ENCODE data around the gene ATG14. TPM values are rescaled to one million over a fixed set of nuclear protein-coding genes. Genes with fewer than 3 reads are reported as not detected.

The ATG14 gene
- total RNA-seq, 1 donor from 2014 or later, result 13.2 TPM

GRCh38 chr14:55327179-55327578 lies 84.5 kb downstream of the ATG14 start:
- Histone ChIP-seq H3K27me3 (ENCODE audit: low read depth) (no peaks in the 10 kb centered on the region), H3K27ac (replicated peaks) (no peak overlapping the region), H3K4me3 (no peak overlapping the region), H3K4me1 (peaks cover 58% of the 10 kb centered on the region), H3K9me3 (replicated peaks) (no peaks in the 10 kb centered on the region), H3K36me3 (no peaks in the 10 kb centered on the region)
- TF ChIP-seq, protein P1, sequence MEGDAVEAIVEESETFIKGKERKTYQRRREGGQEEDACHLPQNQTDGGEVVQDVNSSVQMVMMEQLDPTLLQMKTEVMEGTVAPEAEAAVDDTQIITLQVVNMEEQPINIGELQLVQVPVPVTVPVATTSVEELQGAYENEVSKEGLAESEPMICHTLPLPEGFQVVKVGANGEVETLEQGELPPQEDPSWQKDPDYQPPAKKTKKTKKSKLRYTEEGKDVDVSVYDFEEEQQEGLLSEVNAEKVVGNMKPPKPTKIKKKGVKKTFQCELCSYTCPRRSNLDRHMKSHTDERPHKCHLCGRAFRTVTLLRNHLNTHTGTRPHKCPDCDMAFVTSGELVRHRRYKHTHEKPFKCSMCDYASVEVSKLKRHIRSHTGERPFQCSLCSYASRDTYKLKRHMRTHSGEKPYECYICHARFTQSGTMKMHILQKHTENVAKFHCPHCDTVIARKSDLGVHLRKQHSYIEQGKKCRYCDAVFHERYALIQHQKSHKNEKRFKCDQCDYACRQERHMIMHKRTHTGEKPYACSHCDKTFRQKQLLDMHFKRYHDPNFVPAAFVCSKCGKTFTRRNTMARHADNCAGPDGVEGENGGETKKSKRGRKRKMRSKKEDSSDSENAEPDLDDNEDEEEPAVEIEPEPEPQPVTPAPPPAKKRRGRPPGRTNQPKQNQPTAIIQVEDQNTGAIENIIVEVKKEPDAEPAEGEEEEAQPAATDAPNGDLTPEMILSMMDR (IDR thresholded peaks at IDR 0.05; ENCODE audit: borderline replicate concordance), result no peak
- no peak for DNase-seq
- intact Hi-C loops (cut with micrococcal nuclease), result no loop called here

GRCh38 chr14:55324812-55325211 lies 86.8 kb downstream of the ATG14 start:
- Histone ChIP-seq H3K27me3 (ENCODE audit: low read depth) (no peaks in the 10 kb centered on the region), H3K27ac (replicated peaks) (no peak overlapping the region), H3K4me1 (peaks cover 45% of the 10 kb centered on the region), H3K36me3 (no peaks in the 10 kb centered on the region), H3K4me3 (no peak overlapping the region), H3K9me3 (replicated peaks) (no peaks in the 10 kb centered on the region)
- TF ChIP-seq, protein P1 (IDR thresholded peaks at IDR 0.05; ENCODE audit: borderline replicate concordance), result no peak
- no peak for DNase-seq
- intact Hi-C loops (cut with micrococcal nuclease), result no loop called here

GRCh38 chr14:55323910-55324309 lies 87.7 kb downstream of the ATG14 start:
- TF ChIP-seq, protein P1 (IDR thresholded peaks at IDR 0.05; ENCODE audit: borderline replicate concordance), result no peak

DNA sequence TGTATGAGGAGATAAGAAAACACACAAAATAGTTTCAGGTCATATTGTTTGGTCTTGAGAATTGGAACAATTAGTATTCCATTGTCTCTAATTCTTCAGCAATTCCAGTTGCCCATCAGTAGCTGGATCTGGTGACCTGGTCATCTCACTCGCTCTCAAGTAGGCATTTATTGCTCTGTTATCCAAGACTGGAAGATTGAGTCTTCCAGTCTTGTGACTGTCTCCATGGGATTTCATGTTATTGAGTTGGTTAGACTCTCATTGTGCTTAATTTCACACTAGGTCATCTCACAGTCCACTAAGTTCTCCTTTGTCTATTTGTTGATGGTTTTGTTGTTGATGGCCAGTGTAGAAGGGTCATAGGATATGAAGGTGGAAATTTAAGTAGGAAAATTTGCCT lies 92.9 kb downstream of the ATG14 start:
- Histone ChIP-seq H3K36me3 (peaks cover 16% of the 10 kb centered on the region), H3K4me1 (peaks cover 21% of the 10 kb centered on the region), H3K9me3 (replicated peaks) (no peaks in the 10 kb centered on the region), H3K27ac (replicated peaks) (no peak overlapping the region), H3K27me3 (ENCODE audit: low read depth) (no peaks in the 10 kb centered on the region), H3K4me3 (no peak overlapping the region)
- intact Hi-C loops (cut with micrococcal nuclease), result no loop called here
- no peak for DNase-seq
- TF ChIP-seq, protein P1 (IDR thresholded peaks at IDR 0.05; ENCODE audit: borderline replicate concordance), result no peak

More at GRCh38 chr14:55323910-55324309, 87.7 kb downstream of the ATG14 start:
- Histone ChIP-seq H3K27me3 (ENCODE audit: low read depth) (no peaks in the 10 kb centered on the region), H3K4me1 (peaks cover 36% of the 10 kb centered on the region), H3K4me3 (no peak overlapping the region), H3K27ac (replicated peaks) (no peak overlapping the region), H3K9me3 (replicated peaks) (no peaks in the 10 kb centered on the region), H3K36me3 (no peaks in the 10 kb centered on the region)
- intact Hi-C loops (cut with micrococcal nuclease), result no loop called here
- DNase-seq, result no peak

- Histone ChIP-seq H3K36me3 (peaks cover 20% of the 10 kb centered on the region), H3K9me3 (replicated peaks) (peaks cover 6% of the 10 kb centered on the region), H3K27me3 (ENCODE audit: low read depth) (no peaks in the 10 kb centered on the region), H3K4me1 (peaks cover 19% of the 10 kb centered on the region), H3K4me3 (no peak overlapping the region), H3K27ac (replicated peaks) (no peak overlapping the region)
- TF ChIP-seq, protein P1 (IDR thresholded peaks at IDR 0.05; ENCODE audit: borderline replicate concordance), result no peak
- intact Hi-C loops (cut with micrococcal nuclease), result no loop called here
- no peak for DNase-seq
Observed at GRCh38 chr14:55317542-55318306, 93.9 kb downstream of the ATG14 start.
